GM12878 (cell line): ENCODE measurements around the gene BIRC3. TPM values are rescaled to one million over a fixed set of nuclear protein-coding genes. Genes with fewer than 3 reads are reported as not detected.

Source experiments
- ATAC-seq: fragments of 200-7000 bp; cut with Tn5 transposase; 3 replicates; pipeline ENCODE4 v1.9.1; 2020; ENCODE audit warnings: mild to moderate bottlenecking, moderate library complexity
- BruUV-seq: library from RNA; stranded (reverse); fragments of 400-500 nt; replicated peaks from 2 replicates; lab custom pipeline; 2021; lab: Mats Ljungman, UMichigan
- CTCF ChIA-PET: fragments of 300-600 bp; sonication (Branson Sonifier 250); formaldehyde crosslinking; extraction: SDS; loops from one replicate; lab custom pipeline; 2021; ENCODE audit warnings: inconsistent platforms; lab: Yijun Ruan, JAX
- POLR2A ChIA-PET: fragments of 350-600 bp; formaldehyde crosslinking; extraction: SDS; loops from one replicate; lab custom pipeline; 2021; ENCODE audit warnings: inconsistent platforms; lab: Charles Lee
- RAD21 ChIA-PET: fragments of 300-600 bp; sonication (Branson Sonifier 250); formaldehyde crosslinking; loops from one replicate; lab custom pipeline; 2023; ENCODE audit warnings: antibody characterized with exemption; ENCODE audit not compliant: unreplicated experiment; lab: Charles Lee
- SMC1A ChIA-PET: fragments of 300-600 bp; sonication (Branson Sonifier 250); formaldehyde crosslinking; loops from one replicate; lab custom pipeline; 2023; ENCODE audit not compliant: unreplicated experiment, uncharacterized antibody; lab: Charles Lee
- DNase-seq: peaks from one replicate; pipeline ENCODE4 v3.0.0-alpha.2; 2011; ENCODE audit warnings: low read depth, low spot score
- FAIRE-seq: peaks from 3 replicates; lab custom pipeline; 2011; peaks lifted over from hg19 to GRCh38; lab: Jason Lieb, UNC
- H2AFZ ChIP-seq: 2 replicates; pipeline ENCODE4 v1.6.0; 2011; ENCODE audit warnings: low read depth, low read length, control low read depth; ENCODE audit not compliant: control insufficient read depth
- H3K27ac ChIP-seq: 2 replicates; pipeline ENCODE4 v1.5.1; 2011; ENCODE audit warnings: control low read depth; ENCODE audit not compliant: control insufficient read depth, insufficient read depth
- H3K27me3 ChIP-seq, 2 experiments: replicated peaks in 1 of 2; 2 replicates each; pipeline versions ENCODE4 v1.6.0 to v1.6.1; 2011; ENCODE audit warnings: low read length in 1 of 2; ENCODE audit not compliant: control insufficient read depth in 2 of 2, insufficient read depth in 2 of 2
- H3K36me3 ChIP-seq, 2 experiments: 2 replicates each; pipeline ENCODE4 v1.5.1; 2011; ENCODE audit warnings: low read length in 1 of 2; ENCODE audit not compliant: control insufficient read depth in 2 of 2, insufficient read depth in 2 of 2
- H3K4me1 ChIP-seq: 2 replicates; pipeline ENCODE4 v1.6.1; 2011; ENCODE audit warnings: mild to moderate bottlenecking, low read length, moderate library complexity, mixed read lengths; ENCODE audit not compliant: control insufficient read depth, insufficient read depth
- H3K4me2 ChIP-seq: 2 replicates; pipeline ENCODE4 v1.6.0; 2011; ENCODE audit warnings: control low read depth; ENCODE audit not compliant: control insufficient read depth, insufficient read depth
- H3K4me3 ChIP-seq: fragments of 200-600 bp; sonication (generic); 2 replicates; pipeline ENCODE4 v1.5.1; 2016
- H3K79me2 ChIP-seq: 2 replicates; pipeline ENCODE4 v1.6.0; 2011; ENCODE audit warnings: low read length; ENCODE audit not compliant: control insufficient read depth, insufficient read depth
- H3K9ac ChIP-seq: 2 replicates; pipeline ENCODE4 v1.8.0; 2011; ENCODE audit warnings: low read length, control low read depth, mixed read lengths; ENCODE audit not compliant: control insufficient read depth, insufficient read depth
- H3K9me3 ChIP-seq: replicated peaks from 3 replicates; pipeline ENCODE4 v1.5.1; 2011; ENCODE audit warnings: mild to moderate bottlenecking, low read length; ENCODE audit not compliant: control insufficient read depth, insufficient read depth
- H4K20me1 ChIP-seq: 2 replicates; pipeline ENCODE4 v1.6.0; 2011; ENCODE audit not compliant: control insufficient read depth, insufficient read depth
- CREB1 ChIP-seq: IDR thresholded peaks from 2 replicates; pipeline ENCODE4 v1.6.1; 2012; ENCODE audit warnings: low read depth, mild to moderate bottlenecking, inconsistent platforms
- CUX1 ChIP-seq: IDR thresholded peaks from 2 replicates; pipeline ENCODE4 v1.6.1; 2012; ENCODE audit warnings: improper control_type of control experiment, low read depth, low read length; ENCODE audit not compliant: insufficient replicate concordance
- E4F1 ChIP-seq: fragments of 450-650 bp; IDR thresholded peaks from 2 replicates; pipeline ENCODE4 v1.6.1; 2018; ENCODE audit warnings: borderline replicate concordance, mild to moderate bottlenecking; ENCODE audit not compliant: partially characterized antibody
- IKZF2 ChIP-seq, 2 experiments: fragments of 450-650 bp; IDR thresholded peaks; 2 replicates each; pipeline ENCODE4 v1.6.1; 2017; ENCODE audit warnings: mild to moderate bottlenecking in 2 of 2, moderate library complexity in 2 of 2
- IRF5 ChIP-seq: fragments of 450-650 bp; IDR thresholded peaks from 2 replicates; pipeline ENCODE4 v1.6.1; 2017; ENCODE audit warnings: borderline replicate concordance
- NR2C2 ChIP-seq: IDR thresholded peaks from 2 replicates; pipeline ENCODE4 v1.6.1; 2011; ENCODE audit warnings: borderline replicate concordance, low read depth; ENCODE audit not compliant: control insufficient read depth, insufficient read length
- PML ChIP-seq: IDR thresholded peaks from 2 replicates; pipeline ENCODE4 v1.6.1; 2012; ENCODE audit warnings: low read length, inconsistent platforms
- POLR2A ChIP-seq: IDR thresholded peaks from 2 replicates; pipeline ENCODE4 v1.6.1; 2011; ENCODE audit warnings: low read depth, mild to moderate bottlenecking, low read length
- SIX5 ChIP-seq: IDR thresholded peaks from 2 replicates; pipeline ENCODE4 v1.6.1; 2011; ENCODE audit warnings: mild to moderate bottlenecking, low read depth, low read length, moderate library complexity; ENCODE audit not compliant: severe bottlenecking
- SMAD5 ChIP-seq: IDR thresholded peaks from 2 replicates; pipeline ENCODE4 v1.6.1; 2016; ENCODE audit warnings: antibody characterized with exemption, low read depth
- SRF ChIP-seq, 2 experiments: IDR thresholded peaks; 2 replicates each; pipeline ENCODE4 v1.6.1; 2011; ENCODE audit warnings: low read depth in 2 of 2, low read length in 2 of 2, mild to moderate bottlenecking in 1 of 2, moderate library complexity in 1 of 2
- ZBTB33 ChIP-seq: fragments of 450-650 bp; IDR thresholded peaks from 2 replicates; pipeline ENCODE4 v1.6.1; 2017; ENCODE audit warnings: mild to moderate bottlenecking
- WGBS: methylation state at CpG from one replicate; pipeline ENCODE4 v1.1.6; 2016; ENCODE audit warnings: low lambda C conversion rate; ENCODE audit not compliant: insufficient replicate concordance, insufficient coverage; ENCODE audit errors: missing lambda C conversion rate; 5-methylcytosine and 5-hydroxymethylcytosine counted together
- in situ Hi-C: fragments of 300-500 bp; cut with MboI; formaldehyde crosslinking; loops from 9 replicates; pipeline ENCODE4 v1.14.3; 2018; ENCODE audit warnings: mixed read lengths
- intact Hi-C: fragments of 100-400 bp; cut with micrococcal nuclease; formaldehyde crosslinking; loops from one replicate; pipeline ENCODE4 v1.14.2; 2022; ENCODE audit not compliant: unreplicated experiment
- polyA plus RNA-seq, 11 experiments: library from polyadenylated mRNA; depleted of rRNA in 4 of 11; unstranded in 6 of 11; stranded (reverse) in 5 of 11; fragments of >200 nt; fragmentation: Nextera tagmentation in 4 of 11; fragmentation: Illumina TruSeq in 1 of 11; extraction: Ambion mirVana in 4 of 11; extraction: Trizol in 1 of 11; gene quantifications; 1 replicate in 1 of 11; 2 replicates in 10 of 11; pipeline versions ENCODE4 v1.2.1 to v1.2.3, GENCODE V29; 2011 to 2016; ENCODE audit warnings: inconsistent platforms in 2 of 11, missing spikeins in 2 of 11, low read depth in 1 of 11
- total RNA-seq, 4 experiments: library from RNA; depleted of rRNA in 3 of 4; stranded (reverse); fragments of >200 nt in 3 of 4; fragmentation: Illumina TruSeq in 1 of 4; extraction: Trizol in 1 of 4; gene quantifications; 2 replicates each; pipeline versions ENCODE4 v1.2.1 to v1.2.3, GENCODE V29; 2013 to 2021

Gene BIRC3
- total and polyA plus RNA-seq, 10 of the 15 experiments (the other 5 are each of a cell fraction or from before 2014, with no cell fraction given) = 42.1 to 351 (median 83.7) TPM

- no peaks in the 10 kb centered on the region for H4K20me1 ChIP-seq
- peak overlapping the region; percentile 97 for H3K27ac ChIP-seq
- intact Hi-C loops (loop anchor here (5.0 kb wide), 2 partner anchors 118 to 248 kb away; no protein-coding TSS in a partner anchor), in situ Hi-C loops (no loop called here)
- peaks cover 31% of the 10 kb centered on the region for H3K79me2 ChIP-seq
- SMC1A ChIA-PET = interaction anchor here (0.7 to 13.5 kb wide), 9 partner anchors 9 to 740 kb away, joined by 3 to 255 read pairs (median 5); no protein-coding TSS in a partner anchor
- H3K4me3 ChIP-seq = no peak overlapping the region
- peak overlapping the region; percentile 31 for H3K4me2 ChIP-seq
- no peaks in the 10 kb centered on the region; the same call in 1 of the 3 replicates for H3K9me3 ChIP-seq
- FAIRE-seq (no peak), DNase-seq (no peak), ATAC-seq (no peak)
- H3K4me1 ChIP-seq = peaks cover 24% of the 10 kb centered on the region
- BruUV-seq = no TSS peak
- H3K27me3 ChIP-seq = no peaks in the 10 kb centered on the region
- CTCF ChIA-PET = interaction anchor here (0.7 to 12.0 kb wide), 7 partner anchors 14 to 298 kb away, joined by 3 to 219 read pairs (median 6); no protein-coding TSS in a partner anchor
- H2AFZ ChIP-seq = peak overlapping the region; percentile 49
- H3K36me3 ChIP-seq = no peaks in the 10 kb centered on the region
- POLR2A ChIA-PET = interaction anchor here (0.7 to 1.6 kb wide), 3 partner anchors 9 to 23 kb away, joined by 3 to 7 read pairs (median 6); no protein-coding TSS in a partner anchor
- RAD21 ChIA-PET = interaction anchor here (0.9 to 5.2 kb wide), 7 partner anchors 20 to 352 kb away, joined by 3 to 38 read pairs (median 6); no protein-coding TSS in a partner anchor
- WGBS = 3% methylated on average over 2 of the region's 2 CpGs
- no peak overlapping the region for H3K9ac ChIP-seq
- TF ChIP-seq SRF (IDR thresholded peaks at IDR 0.05; ENCODE audit: low read depth in 2 of 2, low read length in 2 of 2) = no peak
- TF ChIP-seq IRF5 = no peak
- TF ChIP-seq POLR2A = no peak
- no peak for TF ChIP-seq PML
- no peak for TF ChIP-seq IKZF2 (IDR thresholded peaks at IDR 0.05)
- TF ChIP-seq NR2C2 = no peak
- TF ChIP-seq SIX5 = no peak
- TF ChIP-seq CREB1 = no peak
- TF ChIP-seq SMAD5 = no peak
- no peak for TF ChIP-seq ZBTB33
- no peak for TF ChIP-seq E4F1
- TF ChIP-seq CUX1 = no peak
Observed at GRCh38 chr11:102314784-102315183, 2.5 kb upstream of the BIRC3 start.
